Omental fat pad (tissue), 4 donors: ENCODE results near the gene RNF166. TPM values are rescaled to one million over a fixed set of nuclear protein-coding genes. Genes with fewer than 3 reads are reported as not detected.

Experiments used
- ATAC-seq: fragments of 150-250 bp; one replicate; pipeline ENCODE4 v1.9.1; 2016; ENCODE audit warnings: mild to moderate bottlenecking, moderate library complexity; ENCODE audit not compliant: low FRiP score
- DNase-seq: peaks from one replicate; pipeline ENCODE4 v3.0.0-alpha.2; 2019; ENCODE audit warnings: low spot score
- total RNA-seq, 4 donors: library from RNA; depleted of rRNA; stranded (reverse); fragments of >200 nt; gene quantifications; one replicate each; pipeline ENCODE4 v1.1.0, GENCODE V29; 2016
- TF ChIP-seq, protein P1 (sequence below), 3 donors: fragments of 450-650 bp; IDR thresholded peaks; one replicate each; pipeline ENCODE4 v1.5.1; 2016 to 2017; ENCODE audit warnings: antibody characterized with exemption in 3 of 3, mild to moderate bottlenecking in 3 of 3, moderate library complexity in 2 of 3

Gene RNF166
- total RNA-seq, 4 donors from 2014 or later = 13.5 to 36.4 (median 20.2) TPM

DNA sequence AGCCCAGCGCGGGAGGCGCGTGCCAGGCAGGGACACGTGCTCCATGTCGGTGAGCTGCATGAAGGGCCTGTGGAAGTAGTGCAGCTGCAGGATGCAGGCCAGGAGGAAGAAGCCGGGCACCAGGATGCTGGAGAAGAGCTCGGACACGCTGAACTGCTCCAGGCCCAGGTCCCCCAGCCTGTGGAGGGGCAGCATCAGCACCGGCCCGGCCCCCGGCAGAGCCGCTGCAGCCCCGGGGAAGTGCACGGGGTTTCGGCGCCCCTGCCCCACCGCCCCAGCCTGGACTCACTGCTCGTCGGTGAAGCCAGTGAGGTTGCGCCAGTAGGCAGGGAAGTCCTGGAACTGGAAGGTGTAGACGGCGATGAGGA is 28.1 kb upstream of the RNF166 start:
- TF ChIP-seq, protein P1, sequence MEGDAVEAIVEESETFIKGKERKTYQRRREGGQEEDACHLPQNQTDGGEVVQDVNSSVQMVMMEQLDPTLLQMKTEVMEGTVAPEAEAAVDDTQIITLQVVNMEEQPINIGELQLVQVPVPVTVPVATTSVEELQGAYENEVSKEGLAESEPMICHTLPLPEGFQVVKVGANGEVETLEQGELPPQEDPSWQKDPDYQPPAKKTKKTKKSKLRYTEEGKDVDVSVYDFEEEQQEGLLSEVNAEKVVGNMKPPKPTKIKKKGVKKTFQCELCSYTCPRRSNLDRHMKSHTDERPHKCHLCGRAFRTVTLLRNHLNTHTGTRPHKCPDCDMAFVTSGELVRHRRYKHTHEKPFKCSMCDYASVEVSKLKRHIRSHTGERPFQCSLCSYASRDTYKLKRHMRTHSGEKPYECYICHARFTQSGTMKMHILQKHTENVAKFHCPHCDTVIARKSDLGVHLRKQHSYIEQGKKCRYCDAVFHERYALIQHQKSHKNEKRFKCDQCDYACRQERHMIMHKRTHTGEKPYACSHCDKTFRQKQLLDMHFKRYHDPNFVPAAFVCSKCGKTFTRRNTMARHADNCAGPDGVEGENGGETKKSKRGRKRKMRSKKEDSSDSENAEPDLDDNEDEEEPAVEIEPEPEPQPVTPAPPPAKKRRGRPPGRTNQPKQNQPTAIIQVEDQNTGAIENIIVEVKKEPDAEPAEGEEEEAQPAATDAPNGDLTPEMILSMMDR (IDR thresholded peaks at IDR 0.05) = no peak
- DNase-seq = no peak

GRCh38 chr16:88733630-88734360 is 27.6 kb upstream of the RNF166 start:
- TF ChIP-seq, protein P1 (IDR thresholded peaks at IDR 0.05) = no peak
- ATAC-seq (no peak), DNase-seq (no peak)

More for the DNA sequence above, 28.1 kb upstream of the RNF166 start:
- ATAC-seq = no peak

DNA sequence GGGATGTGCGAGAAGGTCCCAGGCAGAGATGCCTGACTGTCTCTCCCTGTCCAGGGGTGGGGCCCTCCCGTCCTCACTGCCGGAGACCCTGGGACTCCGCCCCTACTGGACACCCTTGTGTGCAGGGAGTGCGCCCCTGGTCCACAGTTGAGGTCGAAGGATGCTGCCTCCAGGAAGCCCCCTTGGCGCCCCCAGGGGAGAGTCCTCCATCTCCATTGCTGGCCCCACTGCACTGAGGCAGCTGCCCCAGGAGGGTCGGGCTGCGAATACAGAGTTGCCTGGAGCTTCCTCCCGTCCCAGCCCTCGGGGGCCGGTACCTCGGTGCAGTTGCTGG is 26.7 kb upstream of the RNF166 start:
- TF ChIP-seq, protein P1 (IDR thresholded peaks at IDR 0.05) = no peak
- DNase-seq (no peak), ATAC-seq (no peak)

- ATAC-seq = no peak
- TF ChIP-seq, protein P1 (IDR thresholded peaks at IDR 0.05) = no peak
- no peak for DNase-seq
Observed at GRCh38 chr16:88732172-88732960, 26.2 kb upstream of the RNF166 start.

DNA sequence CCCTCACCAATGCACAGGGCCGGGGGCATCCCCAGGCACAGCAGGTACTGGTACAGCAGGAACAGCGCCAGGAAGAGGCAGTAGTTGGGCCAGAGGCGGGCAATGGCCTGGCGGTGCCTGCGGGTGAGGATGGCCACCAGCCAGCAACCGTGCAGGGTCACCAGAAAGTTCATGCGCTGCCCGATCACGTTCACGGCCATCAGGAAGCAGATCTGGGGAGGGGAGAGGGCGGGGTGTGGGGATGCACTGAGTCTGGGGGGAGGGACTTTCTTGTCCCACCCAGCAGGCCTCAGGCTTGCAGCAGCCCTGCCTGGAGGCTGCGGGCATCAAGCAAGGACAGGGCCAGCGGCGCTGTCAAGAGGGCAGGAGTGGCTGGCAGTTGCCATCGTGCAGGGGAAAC is 25.5 kb upstream of the RNF166 start:
- TF ChIP-seq, protein P1 (IDR thresholded peaks at IDR 0.05) = no peak
- no peak for DNase-seq
- ATAC-seq = no peak

GRCh38 chr16:88730632-88731607 is 24.7 kb upstream of the RNF166 start:
- TF ChIP-seq, protein P1 (IDR thresholded peaks at IDR 0.05) = no peak
- ATAC-seq (no peak), DNase-seq (no peak)
